Measurements from ENCODE around the gene WEE1.

DNA sequence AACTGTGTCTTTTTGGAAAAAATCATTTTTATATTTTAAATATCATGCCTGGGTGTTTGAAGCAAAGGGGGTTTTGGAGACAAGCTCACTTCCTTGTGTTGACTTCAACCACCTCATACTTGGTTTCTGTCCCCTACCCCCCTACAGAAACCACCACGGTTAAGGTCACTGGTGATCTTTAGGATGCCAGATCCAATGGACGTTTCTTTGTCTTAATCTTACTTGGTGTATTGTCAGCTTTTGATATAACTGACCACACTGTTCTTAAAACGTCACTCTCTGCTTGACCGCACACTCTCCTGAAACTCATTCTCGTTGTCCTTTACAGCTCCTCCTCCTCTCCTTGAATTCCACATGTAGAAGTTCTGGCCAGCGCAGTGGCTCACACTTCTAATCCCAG lies 55.6 kb downstream of the WEE1 start:
- no peak for TF ChIP-seq POLR2A (IDR thresholded peaks at IDR 0.05)
- TF ChIP-seq CTCF (IDR thresholded peaks at IDR 0.05) = no peak

All from suprapubic skin (tissue), 3 donors.